Measurements from ENCODE around the gene RBMY1F.
"Not testable (repeated sequence)": the region's sequence is repeated elsewhere in the genome, so short reads cannot be mapped to it uniquely, and the experiment has no call there.

Gene RBMY1F
- 0 reads per million in 18 experiments for total RNA-seq

GRCh38 chrY:22182823-22183222 is at the start of gene RBMY1F:
Gene RBMY1F, minus strand, starts transcription at chrY:22182923. Its CDS starts 1,954 bp downstream, at chrY:22180969.
- not testable (repeated sequence) for DNase-seq

GRCh38 chrY:22151144-22151543 is 31.6 kb downstream of the RBMY1F start:
- not testable (repeated sequence) for DNase-seq

- DNase-seq: not testable (repeated sequence)
Observed at GRCh38 chrY:22141011-22141695, 41.6 kb downstream of the RBMY1F start.

- not testable (repeated sequence) for DNase-seq
Observed at GRCh38 chrY:22134719-22135118, 48.0 kb downstream of the RBMY1F start.

GRCh38 chrY:22130494-22130893 is 52.2 kb downstream of the RBMY1F start:
- not testable (repeated sequence) for DNase-seq
